NCI-H2227 (cell line): ENCODE data around the gene NUDCD2.
A peak's percentile ranks its signal among the peaks of the same experiment; 100 is the strongest.

ENCODE experiments used
- DNase-seq: peaks from one replicate; lab custom pipeline; 2025; ENCODE audit not compliant: unreplicated experiment; lab: John Stamatoyannopoulos, UW

NUDCD2 gene, protein sequence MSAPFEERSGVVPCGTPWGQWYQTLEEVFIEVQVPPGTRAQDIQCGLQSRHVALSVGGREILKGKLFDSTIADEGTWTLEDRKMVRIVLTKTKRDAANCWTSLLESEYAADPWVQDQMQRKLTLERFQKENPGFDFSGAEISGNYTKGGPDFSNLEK

DNA sequence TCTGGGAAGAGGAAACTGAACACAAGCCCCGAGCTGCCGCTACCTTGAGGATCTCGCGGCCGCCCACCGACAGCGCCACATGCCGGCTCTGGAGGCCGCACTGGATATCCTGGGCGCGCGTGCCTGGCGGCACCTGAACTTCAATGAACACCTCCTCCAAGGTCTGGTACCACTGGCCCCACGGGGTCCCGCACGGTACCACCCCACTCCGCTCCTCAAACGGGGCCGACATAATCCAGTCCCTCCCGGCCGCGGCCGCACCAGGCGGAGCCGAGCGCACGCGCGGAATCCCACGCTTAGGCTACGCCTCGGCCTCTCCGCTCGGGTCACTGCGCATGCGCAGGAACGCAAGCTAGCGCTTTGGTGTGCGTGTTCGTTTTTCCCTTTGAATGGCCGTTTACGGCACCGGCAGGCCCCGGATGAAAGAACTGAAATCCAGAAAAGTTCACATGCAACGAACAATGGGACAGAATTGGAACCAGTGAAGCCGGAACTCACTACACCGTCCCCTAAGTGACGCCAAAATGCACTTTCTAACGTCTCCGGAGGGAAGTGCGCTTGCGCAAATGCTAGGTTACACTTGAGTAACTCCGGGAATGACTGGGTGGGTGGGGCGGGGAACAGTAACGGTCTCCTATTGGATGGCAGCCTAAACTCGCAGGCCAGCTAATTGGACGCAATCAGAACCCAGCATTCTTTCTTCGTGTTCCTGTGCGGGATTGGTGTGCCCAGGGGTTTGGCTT lies at the start of gene NUDCD2:
NUDCD2 (minus strand) TSS at position 284 of the 743 bp plus-strand sequence; CDS start at position 232, 52 bp downstream.
- DNase-seq, result peak; percentile 97

DNA sequence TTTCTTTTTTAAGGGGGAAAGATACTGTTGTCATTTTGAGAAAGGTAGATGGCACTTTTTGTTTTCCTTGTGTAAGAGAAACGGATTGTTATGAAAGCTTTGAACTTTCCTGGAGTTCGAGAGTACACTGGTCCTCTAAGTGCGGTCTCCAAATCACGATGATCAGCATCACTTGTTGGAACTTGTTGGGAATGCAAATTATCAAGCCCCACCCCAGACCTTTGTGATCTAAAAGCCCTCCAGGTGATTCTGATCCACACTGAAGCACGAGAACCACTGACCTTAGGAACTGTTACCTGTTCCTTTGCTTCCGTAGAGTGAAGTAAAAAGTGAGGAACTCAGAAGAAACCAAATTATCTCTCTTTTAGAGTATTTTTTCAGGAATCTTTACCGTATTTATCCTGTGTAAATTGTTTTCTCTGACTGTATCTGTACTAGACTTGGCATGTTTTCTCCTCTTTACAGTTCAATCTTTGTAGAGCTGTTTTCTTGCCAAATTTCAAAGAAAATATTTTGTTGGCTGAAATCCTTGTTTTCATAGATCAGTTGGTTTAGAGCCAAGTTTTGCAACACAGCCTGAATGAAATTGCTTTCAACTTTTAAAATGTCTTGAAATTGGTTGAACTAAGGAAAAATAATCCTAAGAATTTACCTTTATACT lies 49.5 kb upstream of the NUDCD2 start:
- no peak for DNase-seq

DNA sequence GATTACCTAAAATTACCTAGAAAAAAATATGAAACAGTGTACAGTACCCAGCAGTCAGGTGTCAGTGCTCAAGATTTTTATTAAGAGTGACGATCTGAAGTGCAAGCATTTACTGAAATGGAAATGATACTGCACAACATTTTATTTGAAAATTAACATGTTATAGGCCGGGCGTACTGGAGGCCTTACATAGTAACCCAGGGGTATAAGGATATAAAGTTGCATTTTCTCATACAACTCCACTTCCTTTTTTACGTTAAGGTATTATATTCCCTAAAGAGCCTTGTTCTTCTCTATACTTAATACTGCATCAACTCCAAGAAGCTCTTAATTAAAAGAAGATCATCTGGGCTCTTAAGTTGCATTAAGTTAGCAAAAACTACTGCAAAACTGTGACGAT lies 48.9 kb upstream of the NUDCD2 start:
- DNase-seq, result no peak

DNA sequence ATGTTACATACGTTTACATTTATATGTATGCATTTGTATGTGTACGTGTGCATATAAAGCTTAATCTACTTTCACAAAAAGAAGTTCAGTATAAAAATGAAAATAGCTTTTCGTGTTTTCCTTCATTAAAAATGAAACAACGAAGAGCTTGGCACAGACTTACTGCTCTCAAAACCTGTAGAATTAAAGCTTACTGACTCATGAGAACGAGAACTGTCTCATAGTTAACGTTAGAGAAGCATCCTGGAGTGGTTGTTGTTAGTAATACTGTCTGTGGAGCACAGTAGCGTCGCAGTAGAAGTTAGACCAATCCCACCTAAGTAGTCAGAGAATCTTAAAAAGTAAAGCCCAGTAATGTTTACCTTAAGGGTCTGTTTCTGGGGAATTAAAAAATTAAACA lies 46.8 kb upstream of the NUDCD2 start:
- no peak for DNase-seq

DNA sequence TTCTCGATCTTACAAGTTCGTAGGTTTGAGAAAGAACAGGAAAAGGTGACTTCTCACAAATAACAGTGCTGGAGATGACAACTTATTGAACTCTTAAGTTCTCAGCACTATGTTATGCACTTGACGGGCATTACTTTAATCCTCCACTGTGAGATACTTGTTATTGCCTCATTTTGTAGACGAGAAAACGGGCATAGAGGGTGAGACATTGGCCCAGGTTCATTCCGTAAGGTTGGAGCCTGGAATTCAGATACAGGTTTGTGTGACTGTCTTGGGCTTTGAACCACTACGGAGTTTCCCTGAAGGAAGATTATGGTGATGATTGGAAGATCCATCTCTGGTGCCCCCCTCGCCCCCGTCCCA lies 46.2 kb upstream of the NUDCD2 start:
- no peak for DNase-seq

DNA sequence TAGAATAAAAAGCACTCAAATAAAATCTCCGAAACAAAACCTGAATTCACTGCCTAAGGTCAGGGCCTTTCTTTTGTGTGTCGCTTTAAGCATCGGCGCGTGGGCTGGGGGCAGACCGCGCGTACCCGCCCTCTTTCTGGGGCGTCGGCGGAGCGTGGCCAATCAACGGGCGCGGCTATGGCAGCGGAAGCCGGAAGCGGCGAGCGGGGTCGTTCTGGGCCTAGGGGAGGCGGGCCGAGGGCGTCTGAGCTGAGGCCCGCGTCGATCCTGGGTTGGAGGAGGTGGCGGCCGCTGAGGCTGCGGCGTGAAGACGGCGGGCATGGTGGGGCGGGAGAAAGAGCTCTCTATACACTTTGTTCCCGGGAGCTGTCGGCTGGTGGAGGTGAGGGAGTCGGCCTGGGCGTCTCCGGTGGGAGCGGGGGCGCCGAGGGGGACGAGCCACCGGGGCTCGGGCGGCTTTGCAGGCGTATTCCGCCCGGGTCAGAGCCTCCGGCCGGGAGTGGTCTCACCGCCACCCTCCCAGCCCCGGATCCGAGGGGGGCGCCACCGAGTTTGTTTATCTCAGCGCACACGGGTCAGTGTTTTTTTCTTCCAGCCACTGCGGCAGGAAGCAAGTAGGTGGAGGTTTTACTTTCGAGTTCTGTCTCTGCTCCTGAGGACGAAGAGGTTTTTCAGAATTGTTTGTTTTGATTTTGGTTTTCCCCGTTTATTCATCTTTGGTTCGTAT lies 45.6 kb upstream of the NUDCD2 start, which contains the start of gene MAT2B:
MAT2B (plus strand) TSS at position 252 of the 727 bp plus-strand sequence; CDS start at position 320, 68 bp downstream.
- peak; percentile 93 for DNase-seq

DNA sequence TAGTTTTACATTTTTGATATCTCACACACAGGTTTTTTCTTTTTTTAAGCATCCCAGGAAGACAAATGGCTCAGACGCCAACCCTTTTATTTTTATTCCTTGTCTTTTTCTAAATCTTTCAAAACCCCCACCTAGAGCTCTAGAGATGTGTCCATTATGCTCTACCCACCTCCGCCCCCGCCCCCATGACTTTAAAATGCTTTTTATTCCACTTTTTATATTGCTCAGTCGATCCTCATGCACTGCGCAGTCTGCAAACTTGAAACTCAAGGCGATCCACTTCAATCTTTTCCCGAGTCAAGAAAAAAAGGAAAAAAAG lies 45.1 kb upstream of the NUDCD2 start:
- DNase-seq, result no peak

DNA sequence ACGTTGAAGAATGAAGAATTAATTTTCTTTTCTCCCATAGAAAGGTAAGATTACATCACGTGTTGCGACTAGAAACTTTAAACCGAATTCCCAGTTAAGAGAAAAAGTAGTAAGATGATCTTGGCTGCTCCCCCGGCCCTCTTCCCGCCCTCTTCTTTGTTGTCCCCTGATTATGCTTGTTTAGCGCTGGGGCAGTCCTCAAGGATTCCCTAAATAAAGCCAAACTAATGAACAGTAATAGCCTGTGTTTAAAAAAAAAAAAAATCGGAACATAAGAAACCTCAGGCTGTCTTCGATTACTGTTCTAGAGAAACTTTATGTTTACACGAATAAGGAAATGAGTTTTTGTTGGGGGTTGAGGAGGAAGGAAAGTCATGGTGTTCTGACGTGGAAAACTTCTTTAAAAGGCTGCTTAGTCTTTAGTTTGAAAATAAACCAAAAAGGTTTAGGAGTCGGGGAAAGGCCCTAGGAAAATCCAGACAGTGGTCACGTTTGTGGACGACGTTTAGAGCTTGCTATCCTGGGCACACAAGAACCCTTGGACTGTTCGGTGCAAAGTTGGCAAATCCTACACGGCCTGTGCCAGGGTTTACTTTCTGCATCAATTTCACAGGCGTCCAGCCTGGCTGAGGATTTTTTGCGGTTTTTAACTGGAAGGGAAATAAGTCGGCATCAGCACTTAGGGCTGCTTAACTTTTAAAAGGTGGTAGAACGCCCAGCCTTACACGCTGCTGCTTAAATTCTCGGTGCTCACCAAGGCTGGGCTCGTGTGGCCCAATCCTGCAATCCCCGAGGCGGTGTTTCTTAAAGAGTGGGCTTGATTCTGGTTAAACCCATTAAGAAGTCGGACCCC lies 44.4 kb upstream of the NUDCD2 start:
- DNase-seq, result peak; percentile 16

DNA sequence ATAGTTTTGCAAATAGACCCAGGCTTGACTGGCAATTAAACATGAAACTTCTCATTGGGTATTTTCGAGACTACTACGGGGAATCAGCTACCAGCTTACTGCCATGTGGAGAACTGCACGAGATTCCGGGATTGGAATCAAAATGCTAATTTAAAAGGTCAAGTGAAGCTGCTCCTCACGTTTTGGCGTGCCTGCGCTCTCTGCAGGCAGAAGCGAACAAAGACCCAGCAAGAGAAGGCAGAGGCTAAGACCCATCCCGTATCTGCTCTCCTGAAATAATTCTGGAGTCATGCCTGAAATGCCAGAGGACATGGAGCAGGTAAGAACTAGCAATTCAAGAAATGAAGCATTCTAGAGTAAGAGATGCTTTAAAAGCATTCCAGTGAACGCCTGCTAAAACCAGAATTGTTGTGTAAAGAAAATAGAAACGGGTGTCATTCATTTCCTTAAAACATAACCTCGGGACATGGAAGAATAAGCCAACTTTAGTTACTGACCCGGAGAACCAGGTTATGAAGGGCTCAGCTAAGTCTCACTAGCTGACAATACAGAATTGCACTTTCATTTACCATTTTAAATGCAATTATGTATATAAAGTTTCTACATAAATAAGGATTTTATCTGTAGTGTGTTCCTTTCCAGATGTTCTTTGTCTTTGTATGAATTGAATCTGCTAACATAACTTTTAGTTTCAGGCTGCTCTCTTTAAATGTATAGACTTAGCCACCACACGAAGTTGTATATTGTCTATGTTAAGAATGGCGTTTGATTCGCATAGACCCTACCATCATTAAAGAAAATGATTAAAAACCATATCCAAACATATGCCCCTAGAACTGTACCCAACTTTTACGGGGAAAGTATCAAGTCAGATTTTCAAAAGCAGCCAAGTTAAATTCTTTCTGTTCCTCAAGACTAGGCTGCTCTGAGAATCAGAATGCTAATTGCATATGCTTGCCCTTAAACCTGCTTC lies 43.5 kb upstream of the NUDCD2 start:
- DNase-seq, result peak; percentile 74

DNA sequence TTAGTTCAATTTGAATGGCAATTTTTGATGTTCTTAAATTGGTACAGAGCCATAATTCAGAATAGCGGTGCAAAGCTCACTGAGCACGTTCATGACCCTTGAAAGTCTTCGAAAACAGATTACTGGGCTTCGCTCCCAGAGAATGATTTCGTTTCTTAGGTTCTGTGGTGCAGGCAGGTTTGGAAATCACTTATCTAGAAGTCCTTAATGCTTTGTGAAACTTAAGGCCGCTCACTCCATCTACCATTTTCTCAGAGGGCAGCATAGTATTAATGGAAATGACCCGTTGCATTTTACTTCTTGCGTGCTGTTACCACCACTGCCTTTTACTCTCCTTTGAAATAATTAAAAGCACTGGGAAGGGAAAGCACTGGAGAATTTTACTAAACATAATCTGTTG lies 42.6 kb upstream of the NUDCD2 start:
- no peak for DNase-seq

DNA sequence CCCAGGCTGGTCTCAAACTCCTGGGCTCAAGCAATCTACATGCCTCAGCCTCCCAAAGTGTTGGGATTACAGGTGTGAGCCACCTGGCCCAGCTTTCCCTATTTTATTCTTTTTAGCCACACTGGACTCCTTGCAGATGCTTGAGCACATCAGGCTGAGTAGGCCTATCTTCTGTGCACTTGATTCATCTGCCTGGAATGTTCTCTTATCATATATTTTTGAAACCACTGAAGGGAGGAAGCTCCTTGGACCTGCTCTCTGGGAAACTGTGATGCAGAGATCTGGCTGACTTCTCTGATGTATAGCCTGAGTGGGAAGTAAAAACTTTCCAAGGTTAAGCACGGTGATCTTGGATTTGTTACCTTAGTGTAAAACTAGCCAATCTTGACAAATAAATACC lies 39.0 kb upstream of the NUDCD2 start:
- DNase-seq, result no peak

DNA sequence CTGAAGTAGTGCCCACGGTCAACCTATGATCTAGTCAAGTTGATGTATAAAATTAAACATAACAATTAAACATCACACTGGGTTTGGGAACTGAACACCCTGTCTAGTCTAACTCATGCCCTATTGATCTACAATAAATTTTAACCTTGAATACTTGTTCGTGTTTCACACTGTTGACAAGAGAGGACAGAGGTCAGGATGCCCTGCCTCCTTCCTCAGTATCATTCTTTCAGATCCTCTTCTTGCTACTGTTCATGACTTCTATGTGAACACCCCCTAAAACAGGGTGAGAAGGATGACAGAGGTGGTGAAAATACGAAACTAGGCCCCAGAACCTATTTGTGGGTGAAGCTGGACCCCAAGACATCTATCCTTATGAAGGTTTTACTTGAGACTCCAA lies 37.4 kb upstream of the NUDCD2 start:
- no peak for DNase-seq

DNA sequence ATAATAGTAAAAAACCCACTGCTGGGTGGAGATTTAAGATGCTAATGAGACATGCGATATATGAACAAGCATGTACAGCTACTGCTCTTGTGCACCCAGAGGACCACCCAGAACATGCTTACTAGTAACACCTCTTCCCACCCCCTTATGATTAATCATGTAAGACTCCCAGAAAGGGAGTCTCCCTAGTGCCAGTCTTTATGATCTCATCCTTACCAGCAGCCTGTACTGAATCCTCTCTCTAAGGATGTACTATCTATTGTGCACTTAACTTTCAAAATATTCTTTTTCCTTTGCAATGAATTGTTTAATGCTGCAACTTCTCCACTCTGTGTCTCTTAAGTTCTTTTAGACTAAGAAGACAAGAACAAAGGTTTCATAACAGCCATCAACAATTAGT lies 36.4 kb upstream of the NUDCD2 start:
- DNase-seq, result no peak

DNA sequence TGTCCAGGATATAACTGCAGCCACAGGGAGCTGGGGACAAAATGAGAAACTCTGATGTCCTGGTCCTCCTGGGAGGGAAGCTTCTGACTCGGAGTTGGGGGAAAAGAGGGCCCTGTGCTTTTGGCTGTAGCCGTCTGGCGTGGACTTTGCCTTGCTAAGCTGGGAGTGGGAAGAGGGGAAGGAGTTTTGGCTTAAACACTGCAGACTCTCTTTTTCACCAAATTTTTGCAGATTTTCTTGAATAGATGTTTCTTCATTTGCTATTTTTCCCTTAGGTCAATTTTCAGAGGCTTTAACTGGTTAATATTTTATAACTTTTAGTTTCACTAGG lies 29.8 kb upstream of the NUDCD2 start:
- DNase-seq, result no peak

DNA sequence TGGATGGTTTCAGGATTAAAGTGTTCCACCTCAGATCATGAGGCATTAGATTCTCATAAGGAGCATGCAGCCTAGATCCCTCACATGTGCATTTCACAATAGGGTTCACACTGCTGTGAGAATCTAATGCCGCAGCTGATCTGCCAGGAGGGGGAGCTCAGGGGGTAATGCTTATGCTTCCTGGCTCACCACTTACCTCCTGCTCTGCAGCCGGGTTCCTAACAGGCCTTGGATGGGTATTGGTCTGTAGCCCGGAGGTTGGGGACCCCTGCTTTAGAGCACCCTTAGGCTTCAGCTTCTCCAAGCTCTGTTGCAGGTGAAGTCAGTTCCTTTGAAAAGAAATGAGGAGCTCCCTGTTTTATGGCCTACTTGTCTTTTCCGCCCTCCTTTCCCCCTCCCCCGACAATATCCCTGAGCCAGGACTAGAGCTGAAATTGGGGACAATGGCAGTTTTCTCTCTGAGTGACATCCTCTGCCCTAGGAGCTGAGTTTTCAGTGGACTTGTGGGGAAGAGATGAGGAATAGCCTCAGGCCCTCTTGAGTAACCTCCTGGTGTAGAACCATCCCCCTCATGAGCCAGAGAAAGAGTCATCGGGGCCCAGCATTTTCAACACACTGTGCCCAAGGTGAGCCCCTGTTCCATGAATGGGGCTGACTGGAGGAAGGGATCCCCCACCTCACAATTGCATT lies 29.3 kb upstream of the NUDCD2 start:
- no peak for DNase-seq

DNA sequence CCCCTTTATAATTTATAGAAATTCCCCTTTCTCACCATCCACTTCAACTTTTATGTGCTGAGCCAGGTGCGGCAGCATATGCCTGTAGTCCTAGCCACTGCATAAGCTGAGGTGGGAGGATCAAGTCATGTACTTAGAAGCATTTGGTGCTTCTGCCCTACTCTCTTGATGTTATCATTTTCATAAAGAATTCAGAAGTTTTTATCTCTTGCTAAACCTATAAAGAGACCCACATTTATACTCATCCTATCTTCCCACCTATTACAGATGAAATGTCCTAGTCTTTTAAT lies 19.0 kb upstream of the NUDCD2 start:
- no peak for DNase-seq

DNA sequence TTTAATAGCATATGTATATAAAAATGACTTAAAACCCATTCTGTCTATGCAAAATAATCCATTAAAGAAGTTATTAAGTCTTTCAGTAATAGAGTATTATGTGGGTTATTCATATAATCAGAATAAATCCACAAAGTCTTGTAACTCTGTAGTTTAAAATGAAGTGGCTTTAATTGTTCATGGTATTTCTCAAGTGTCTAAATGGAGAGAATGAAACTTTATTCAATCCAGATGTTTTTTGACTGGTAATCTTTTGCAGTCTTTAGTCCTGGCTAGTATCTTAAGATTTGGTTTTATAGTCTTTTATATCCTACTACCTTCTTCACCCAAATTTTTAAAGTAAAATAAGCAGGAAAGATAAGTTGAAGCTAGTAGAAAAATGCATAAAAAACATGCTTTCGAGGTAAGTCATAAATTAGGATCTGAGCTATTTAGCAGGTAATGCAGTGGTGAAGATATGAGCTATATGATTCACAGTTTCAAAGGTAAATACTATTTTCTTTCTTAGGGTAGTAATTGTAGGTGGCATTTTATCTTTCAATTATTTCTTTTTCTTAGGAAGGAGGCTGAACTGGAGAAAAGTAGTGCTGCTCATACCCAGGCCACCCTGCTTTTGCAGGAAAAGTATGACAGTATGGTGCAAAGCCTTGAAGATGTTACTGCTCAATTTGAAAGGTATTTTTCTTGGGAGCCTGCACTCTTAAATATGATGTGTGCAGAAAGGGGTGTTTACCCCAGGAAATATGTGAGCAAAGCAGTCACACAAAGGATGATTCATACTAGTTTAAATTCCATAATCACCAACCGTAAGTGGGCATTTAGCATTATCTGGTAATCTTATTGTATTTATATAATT lies 18.5 kb upstream of the NUDCD2 start:
- DNase-seq, result no peak

DNA sequence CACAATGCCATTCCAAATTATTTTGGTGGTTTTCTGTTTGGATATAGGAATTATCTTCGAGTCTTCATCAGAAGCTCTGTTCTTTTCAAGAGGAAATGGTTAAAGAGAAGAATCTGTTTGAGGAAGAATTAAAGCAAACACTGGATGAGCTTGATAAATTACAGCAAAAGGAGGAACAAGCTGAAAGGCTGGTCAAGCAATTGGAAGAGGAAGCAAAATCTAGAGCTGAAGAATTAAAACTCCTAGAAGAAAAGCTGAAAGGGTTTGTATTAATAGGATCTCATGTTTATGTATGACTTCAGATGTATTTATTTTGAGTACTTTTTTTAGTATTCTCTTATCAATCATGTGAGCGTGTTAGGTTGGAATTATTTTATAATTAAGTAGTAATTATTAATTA lies 15.5 kb upstream of the NUDCD2 start:
- no peak for DNase-seq
